Stimulated activated naive CD8-positive, alpha-beta T cell treated with anti-CD3 and anti-CD28 coated beads, Interleukin-15, Interleukin-2, amounts not matched to agents 100 U/mL and 50 U/mL, for 24 hours (primary cell): ENCODE data around the gene FABP1.

Source experiments
- ATAC-seq: fragments of 150-1000 bp; cut with Tn5 transposase; one replicate; pipeline ENCODE4 v1.10.0; 2021
- DNase-seq: peaks from one replicate; pipeline ENCODE4 v3.0.0; 2021

The FABP1 gene

GRCh38 chr2:88127888-88128653 is at the start of gene FABP1:
Gene FABP1, minus strand, starts transcription at chr2:88128062. Its CDS starts 45 bp downstream, at chr2:88128017.
- no peak for DNase-seq
- ATAC-seq: no peak

GRCh38 chr2:88177556-88177955 is 49.7 kb upstream of the FABP1 start:
- DNase-seq (no peak), ATAC-seq (no peak)

- DNase-seq (no peak), ATAC-seq (no peak)
Observed at GRCh38 chr2:88176352-88176984, 48.6 kb upstream of the FABP1 start.

- no peak for ATAC-seq
Observed at GRCh38 chr2:88172882-88173281, 45.0 kb upstream of the FABP1 start.

GRCh38 chr2:88171966-88172365 is 44.1 kb upstream of the FABP1 start:
- DNase-seq (no peak), ATAC-seq (no peak)

More at GRCh38 chr2:88172882-88173281, 45.0 kb upstream of the FABP1 start:
- no peak for DNase-seq

GRCh38 chr2:88170472-88170892 is 42.6 kb upstream of the FABP1 start:
- no peak for DNase-seq
- ATAC-seq: no peak

GRCh38 chr2:88168386-88168785 is 40.5 kb upstream of the FABP1 start:
- DNase-seq (no peak), ATAC-seq (no peak)

- ATAC-seq: no peak
- DNase-seq: no peak
Observed at GRCh38 chr2:88167740-88168139, 39.9 kb upstream of the FABP1 start.

- no peak for DNase-seq
- no peak for ATAC-seq
Observed at GRCh38 chr2:88165332-88166003, 37.6 kb upstream of the FABP1 start.

- DNase-seq: no peak
- no peak for ATAC-seq
Observed at GRCh38 chr2:88161446-88162244, 33.8 kb upstream of the FABP1 start.

- DNase-seq: no peak
- ATAC-seq: no peak
Observed at GRCh38 chr2:88160517-88160916, 32.7 kb upstream of the FABP1 start.

GRCh38 chr2:88159955-88160415 is 32.1 kb upstream of the FABP1 start:
- ATAC-seq (peak; percentile 23), DNase-seq (peak; percentile 61)

GRCh38 chr2:88159481-88159880 is 31.6 kb upstream of the FABP1 start:
- no peak for ATAC-seq
- no peak for DNase-seq

- DNase-seq (no peak), ATAC-seq (no peak)
Observed at GRCh38 chr2:88148929-88149438, 21.1 kb upstream of the FABP1 start.

- ATAC-seq (no peak), DNase-seq (no peak)
Observed at GRCh38 chr2:88147145-88147544, 19.3 kb upstream of the FABP1 start.

GRCh38 chr2:88146590-88146989 is 18.7 kb upstream of the FABP1 start:
- ATAC-seq (no peak), DNase-seq (no peak)

GRCh38 chr2:88144914-88145497 is 17.1 kb upstream of the FABP1 start:
- DNase-seq (no peak), ATAC-seq (no peak)

GRCh38 chr2:88144271-88144670 is 16.4 kb upstream of the FABP1 start:
- DNase-seq (no peak), ATAC-seq (no peak)

- ATAC-seq (no peak), DNase-seq (no peak)
Observed at GRCh38 chr2:88141952-88142351, 14.1 kb upstream of the FABP1 start.

- DNase-seq (no peak), ATAC-seq (no peak)
Observed at GRCh38 chr2:88139804-88140203, 11.9 kb upstream of the FABP1 start.

GRCh38 chr2:88139203-88139702 is 11.4 kb upstream of the FABP1 start:
- ATAC-seq: no peak

More at GRCh38 chr2:88139203-88139702, 11.4 kb upstream of the FABP1 start:
- DNase-seq: no peak
